ENCODE measurements around the gene NCK2. TPM values are rescaled to one million over a fixed set of nuclear protein-coding genes. Genes with fewer than 3 reads are reported as not detected.

The NCK2 gene
- polyA plus RNA-seq, 1 of the 3 experiments (the other 2 are of a cell fraction) = 42.8 TPM

DNA sequence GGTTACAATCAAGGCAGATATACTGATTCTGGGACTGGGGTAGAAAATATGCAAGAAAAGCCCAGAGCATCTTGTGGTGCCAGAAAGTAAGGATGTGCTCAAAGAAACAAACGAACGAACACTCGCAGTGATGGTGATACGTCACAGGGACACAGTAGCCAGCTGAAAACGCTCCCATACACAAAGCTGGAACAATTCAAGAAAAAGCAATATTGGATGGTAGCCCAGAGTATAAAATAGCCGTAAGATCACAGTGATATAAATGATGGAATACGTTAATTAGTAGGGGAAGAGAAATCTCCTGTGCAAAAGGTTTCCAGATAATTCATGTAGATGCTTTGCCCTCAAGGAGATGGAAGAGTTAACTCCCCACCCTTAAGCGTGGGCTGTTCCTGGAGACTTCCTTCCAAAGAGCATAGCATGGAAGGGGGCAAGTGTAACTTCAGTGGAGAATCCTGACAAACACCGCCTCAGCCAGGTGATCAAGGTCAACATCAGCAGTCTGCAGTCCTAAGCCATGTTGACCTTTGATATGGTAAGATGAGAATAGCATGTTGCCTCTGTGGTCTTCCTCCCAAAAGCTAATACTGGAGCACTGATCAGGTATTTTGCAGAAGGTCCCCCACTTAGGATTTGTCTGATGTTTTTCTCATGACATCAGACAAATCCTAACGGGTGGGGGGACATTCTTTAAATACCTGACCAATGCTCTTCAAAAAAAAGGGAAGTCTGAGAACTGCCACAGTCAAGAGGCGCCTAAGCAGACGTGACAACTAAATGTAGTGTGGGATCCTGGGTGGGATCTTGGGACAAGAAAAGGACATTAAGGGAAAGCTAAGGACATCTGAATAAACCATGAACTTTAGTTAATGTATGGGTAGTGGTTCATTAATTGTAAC, 99.0 kb downstream of the NCK2 start (continued):
- no peak for TF ChIP-seq GABPA (IDR thresholded peaks at IDR 0.05; ENCODE audit: low read depth)

DNA sequence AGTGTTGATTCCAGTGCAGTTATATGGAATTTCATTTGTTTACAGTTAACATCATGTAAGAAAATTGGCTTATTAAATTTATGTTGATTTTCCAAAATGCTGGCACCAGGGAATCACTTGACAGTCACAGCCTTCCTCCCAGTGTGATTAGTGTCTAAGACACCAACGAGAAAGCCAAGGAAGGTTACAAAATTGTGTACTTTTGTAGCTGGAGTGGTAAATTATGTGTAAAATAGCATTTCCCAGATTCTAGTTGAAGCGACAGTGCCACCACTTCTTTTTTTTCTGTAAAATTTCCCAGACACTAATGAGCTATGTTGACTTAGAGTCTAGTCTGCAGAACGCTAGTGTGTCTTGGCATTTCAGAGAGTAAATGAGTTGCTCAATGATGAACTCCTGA, 101.3 kb downstream of the NCK2 start:
- H4K20me1 ChIP-seq (ENCODE audit: insufficient read depth) = no peaks in the 10 kb centered on the region
- H3K9me2 ChIP-seq = no peaks in the 10 kb centered on the region
- H3K4me3 ChIP-seq (ENCODE audit: low read depth in 2 of 2, low read length in 1 of 2) = no peak overlapping the region
- H3K79me2 ChIP-seq (ENCODE audit: insufficient read depth) = peaks cover 26% of the 10 kb centered on the region; the same call in 1 of the 2 replicates
- H3K27me3 ChIP-seq (ENCODE audit: insufficient read depth) = no peaks in the 10 kb centered on the region
- no peak overlapping the region for H3K4me2 ChIP-seq
- WGBS (ENCODE audit: low lambda C conversion rate) = 98% methylated on average over 3 of the region's 3 CpGs
- no peaks in the 10 kb centered on the region for H3F3A ChIP-seq (replicated peaks; ENCODE audit: insufficient read depth)
- H3K27ac ChIP-seq (ENCODE audit: low read depth in 2 of 2, low read length in 1 of 2) = no peak overlapping the region
- DNase-seq = no peak
- peaks cover 0 to 7% of the 10 kb centered on the region in 2 experiments; a peak in 2 of 4 replicates for H3K4me1 ChIP-seq (ENCODE audit: control insufficient read depth in 1 of 2, insufficient read depth in 2 of 2, low read depth in 1 of 2, low read length in 1 of 2)
- no peak overlapping the region for H3K9ac ChIP-seq
- no peaks in the 10 kb centered on the region for H3K9me3 ChIP-seq
- no peaks in the 10 kb centered on the region for H3K36me3 ChIP-seq (replicated peaks in 1 of 2; ENCODE audit: control insufficient read depth in 1 of 2, insufficient read depth in 2 of 2, low read length in 1 of 2)
- ChIA-PET CTCF (no interaction called here), POLR2A (no interaction called here)
- H2AFZ ChIP-seq (ENCODE audit: low read depth) = no peak overlapping the region
- TF ChIP-seq USF2 (IDR thresholded peaks at IDR 0.05; ENCODE audit: borderline replicate concordance, low read depth, low read length) (no peak), EP300 (IDR thresholded peaks at IDR 0.05; ENCODE audit: borderline replicate concordance in 1 of 2, low read depth in 1 of 2, low read length in 1 of 2) (no peak), YY1 (IDR thresholded peaks at IDR 0.05; ENCODE audit: low read depth) (no peak), FOSL2 (IDR thresholded peaks at IDR 0.05; ENCODE audit: borderline replicate concordance, low read depth) (no peak), REST (IDR thresholded peaks at IDR 0.05; ENCODE audit: low read depth, low read length) (no peak), RAD21 (IDR thresholded peaks at IDR 0.05; ENCODE audit: low read length) (no peak), FOXJ3 (CRISPR knock-in tag; IDR thresholded peaks at IDR 0.05) (no peak), TCF12 (IDR thresholded peaks at IDR 0.05) (no peak), POLR2AphosphoS5 (IDR thresholded peaks at IDR 0.05; ENCODE audit: low read depth, low read length) (no peak), EZH2phosphoT487 (IDR thresholded peaks at IDR 0.05; ENCODE audit: borderline replicate concordance, low read depth) (no peak), JUND (IDR thresholded peaks at IDR 0.05) (no peak), FOXM1 (IDR thresholded peaks at IDR 0.05; ENCODE audit: low read depth) (no peak), CHD2 (IDR thresholded peaks at IDR 0.05; ENCODE audit: low read length, partially characterized antibody) (no peak)

All from SK-N-SH (cell line).